ENCODE data around the gene ZNF117. TPM values are rescaled to one million over a fixed set of nuclear protein-coding genes. Genes with fewer than 3 reads are reported as not detected.
A peak's percentile ranks its signal among the peaks of the same experiment; 100 is the strongest.

ZNF117 gene
- polyA plus RNA-seq, 2 of the 4 experiments (the other 2 are of a cell fraction) = 0.98 to 1.3 TPM

GRCh38 chr7:65001291-65001814 lies 10.5 kb upstream of the ZNF117 start:
- no peak for TF ChIP-seq HES2 (IDR thresholded peaks at IDR 0.05)
- no peak for TF ChIP-seq PHF8 (IDR thresholded peaks at IDR 0.05; ENCODE audit: borderline replicate concordance, low read depth)
- no peak for TF ChIP-seq NR3C1 (IDR thresholded peaks at IDR 0.05)
- no peak for TF ChIP-seq RFX5 (IDR thresholded peaks at IDR 0.05)
- no peak for TF ChIP-seq NPAS2 (CRISPR knock-in tag; IDR thresholded peaks at IDR 0.05; ENCODE audit: borderline replicate concordance)
- no peak for TF ChIP-seq E2F6 (IDR thresholded peaks at IDR 0.05; ENCODE audit: borderline replicate concordance, low read depth)
- TF ChIP-seq USF2 (IDR thresholded peaks at IDR 0.05) = no peak
- TF ChIP-seq ZNF302 (CRISPR knock-in tag; IDR thresholded peaks at IDR 0.05) = no peak
- no peak for TF ChIP-seq ATOH8 (CRISPR knock-in tag; IDR thresholded peaks at IDR 0.05; ENCODE audit: low read depth)
- no peak for TF ChIP-seq SMC3 (IDR thresholded peaks at IDR 0.05)
- no peak for TF ChIP-seq JUN (IDR thresholded peaks at IDR 0.05)
- TF ChIP-seq HOXA7 (CRISPR knock-in tag; IDR thresholded peaks at IDR 0.05) = no peak
- TF ChIP-seq HMGXB4 (CRISPR knock-in tag; IDR thresholded peaks at IDR 0.05; ENCODE audit: borderline replicate concordance) = no peak
- H3K4me3 ChIP-seq = no peak overlapping the region
- no peak for DNase-seq (ENCODE audit: low read depth in 1 of 2, low spot score in 1 of 2)
- WGBS (ENCODE audit: missing lambda C conversion rate) = 0% methylated on average over 1 of the region's 1 CpG
- ATAC-seq = no peak
- no peak overlapping the region for H3K27ac ChIP-seq
- CTCF ChIA-PET = no interaction called here
- FAIRE-seq = no peak
- no peaks in the 10 kb centered on the region for H3K4me1 ChIP-seq
- POLR2A ChIA-PET = no interaction called here
- H3K4me2 ChIP-seq = no peak overlapping the region
- H3K9me3 ChIP-seq = peaks cover 85% of the 10 kb centered on the region

GRCh38 chr7:64999165-65000004 lies 8.5 kb upstream of the ZNF117 start:
- peaks cover 87% of the 10 kb centered on the region for H3K9me3 ChIP-seq
- ATAC-seq (no peak), FAIRE-seq (no peak), DNase-seq (ENCODE audit: low read depth in 1 of 2, low spot score in 1 of 2) (peak in 1 of 2 experiments; percentile 6)
- H3K27ac ChIP-seq = no peak overlapping the region
- no peaks in the 10 kb centered on the region for H3K4me1 ChIP-seq
- 89% methylated on average over 5 of the region's 11 CpGs for WGBS (ENCODE audit: missing lambda C conversion rate)
- ChIA-PET CTCF (no interaction called here), POLR2A (no interaction called here)
- H3K4me3 ChIP-seq = no peak overlapping the region
- no peak for TF ChIP-seq CTCF (IDR thresholded peaks at IDR 0.05)
- no peak for TF ChIP-seq RFX5 (IDR thresholded peaks at IDR 0.05)
- no peak for TF ChIP-seq HOXB5 (CRISPR knock-in tag; IDR thresholded peaks at IDR 0.05)
- no peak overlapping the region for H3K4me2 ChIP-seq

- peaks cover 85% of the 10 kb centered on the region for H3K9me3 ChIP-seq
Measured at GRCh38 chr7:64998865-64999164, 8.0 kb upstream of the ZNF117 start.

More at GRCh38 chr7:64998865-64999164, 8.0 kb upstream of the ZNF117 start:
- WGBS (ENCODE audit: missing lambda C conversion rate) = 92% methylated on average over 4 of the region's 7 CpGs
- no peak overlapping the region for H3K4me2 ChIP-seq
- TF ChIP-seq MAZ (IDR thresholded peaks at IDR 0.05; ENCODE audit: borderline replicate concordance, low read depth, low read length) = no peak
- no peak for TF ChIP-seq HOXB5 (CRISPR knock-in tag; IDR thresholded peaks at IDR 0.05)
- no peak for TF ChIP-seq RARB (CRISPR knock-in tag; IDR thresholded peaks at IDR 0.05)
- no peak for TF ChIP-seq SREBF2 (IDR thresholded peaks at IDR 0.05)
- TF ChIP-seq REST (IDR thresholded peaks at IDR 0.05) = no peak
- no peak for TF ChIP-seq NR3C1 (IDR thresholded peaks at IDR 0.05)
- TF ChIP-seq CHD4 (IDR thresholded peaks at IDR 0.05; ENCODE audit: borderline replicate concordance) = no peak
- no peak for TF ChIP-seq TFCP2L1 (CRISPR knock-in tag; IDR thresholded peaks at IDR 0.05)
- TF ChIP-seq MYC (IDR thresholded peaks at IDR 0.05; ENCODE audit: borderline replicate concordance, low read length) = no peak
- DNase-seq (ENCODE audit: low read depth in 1 of 2, low spot score in 1 of 2) = no peak
- H3K4me3 ChIP-seq = no peak overlapping the region
- no peak for FAIRE-seq
- ChIA-PET POLR2A (no interaction called here), CTCF (no interaction called here)
- no peak overlapping the region for H3K27ac ChIP-seq
- no peak for ATAC-seq
- H3K4me1 ChIP-seq = no peaks in the 10 kb centered on the region
